Measurements from ENCODE around the gene MOB3A.

- no peak for TF ChIP-seq BHLHE40 (IDR thresholded peaks at IDR 0.05; ENCODE audit: borderline replicate concordance in 1 of 2, low read depth in 2 of 2, low read length in 1 of 2)
- TF ChIP-seq CHD2 (IDR thresholded peaks at IDR 0.05; ENCODE audit: borderline replicate concordance, low read depth, low read length), result no peak
- TF ChIP-seq ZBTB40 (IDR thresholded peaks at IDR 0.05; ENCODE audit: borderline replicate concordance), result no peak
- no peak for TF ChIP-seq CREM (IDR thresholded peaks at IDR 0.05; ENCODE audit: low read depth)
- no peak for TF ChIP-seq MTA2 (IDR thresholded peaks at IDR 0.05; ENCODE audit: low read depth)
- TF ChIP-seq, protein P1, sequence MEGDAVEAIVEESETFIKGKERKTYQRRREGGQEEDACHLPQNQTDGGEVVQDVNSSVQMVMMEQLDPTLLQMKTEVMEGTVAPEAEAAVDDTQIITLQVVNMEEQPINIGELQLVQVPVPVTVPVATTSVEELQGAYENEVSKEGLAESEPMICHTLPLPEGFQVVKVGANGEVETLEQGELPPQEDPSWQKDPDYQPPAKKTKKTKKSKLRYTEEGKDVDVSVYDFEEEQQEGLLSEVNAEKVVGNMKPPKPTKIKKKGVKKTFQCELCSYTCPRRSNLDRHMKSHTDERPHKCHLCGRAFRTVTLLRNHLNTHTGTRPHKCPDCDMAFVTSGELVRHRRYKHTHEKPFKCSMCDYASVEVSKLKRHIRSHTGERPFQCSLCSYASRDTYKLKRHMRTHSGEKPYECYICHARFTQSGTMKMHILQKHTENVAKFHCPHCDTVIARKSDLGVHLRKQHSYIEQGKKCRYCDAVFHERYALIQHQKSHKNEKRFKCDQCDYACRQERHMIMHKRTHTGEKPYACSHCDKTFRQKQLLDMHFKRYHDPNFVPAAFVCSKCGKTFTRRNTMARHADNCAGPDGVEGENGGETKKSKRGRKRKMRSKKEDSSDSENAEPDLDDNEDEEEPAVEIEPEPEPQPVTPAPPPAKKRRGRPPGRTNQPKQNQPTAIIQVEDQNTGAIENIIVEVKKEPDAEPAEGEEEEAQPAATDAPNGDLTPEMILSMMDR (IDR thresholded peaks at IDR 0.05 in 2 of 3, conservative IDR thresholded peaks at IDR 0.05 in 1 of 3; ENCODE audit: control insufficient read depth in 2 of 3, extremely low read depth in 1 of 3, insufficient read depth in 1 of 3, low read depth in 3 of 3, low read length in 3 of 3), result no peak
- no peak for TF ChIP-seq RAD21 (IDR thresholded peaks at IDR 0.05; ENCODE audit: insufficient read depth, low read depth, low read length)
Measured at GRCh38 chr19:2039959-2040646, 56.0 kb downstream of the MOB3A start.

All from GM12878 (cell line).